Measurements from ENCODE around the gene PAM. TPM values are rescaled to one million over a fixed set of nuclear protein-coding genes. Genes with fewer than 3 reads are reported as not detected.
A peak's percentile ranks its signal among the peaks of the same experiment; 100 is the strongest.

The PAM gene
- total RNA-seq, 1 donor from 2014 or later, result 85.6 TPM

- TF ChIP-seq CTCF (conservative IDR thresholded peaks at IDR 0.05), result no peak
- H3K4me1 Mint-ChIP-seq, result no peaks in the 10 kb centered on the region
- DNase-seq (ENCODE audit: low read depth, low spot score), result no peak
- peaks cover 39% of the 10 kb centered on the region for H3K36me3 Mint-ChIP-seq (ENCODE audit: low read depth)
- peaks cover 19% of the 10 kb centered on the region for H3K9me3 Mint-ChIP-seq
- H3K27me3 Mint-ChIP-seq (ENCODE audit: low read depth), result no peaks in the 10 kb centered on the region
- H3K27ac Mint-ChIP-seq (ENCODE audit: unreplicated experiment), result no peak overlapping the region
- H3K4me3 Mint-ChIP-seq, result no peak overlapping the region
Measured at GRCh38 chr5:102986074-102986473, 231.0 kb downstream of the PAM start.

GRCh38 chr5:102988459-102988858 lies 233.4 kb downstream of the PAM start:
- Mint-ChIP-seq H3K9me3 (peaks cover 10% of the 10 kb centered on the region), H3K27me3 (ENCODE audit: low read depth) (no peaks in the 10 kb centered on the region), H3K27ac (ENCODE audit: unreplicated experiment) (no peak overlapping the region), H3K4me3 (no peak overlapping the region), H3K4me1 (no peaks in the 10 kb centered on the region), H3K36me3 (ENCODE audit: low read depth) (peaks cover 22% of the 10 kb centered on the region)
- no peak for TF ChIP-seq CTCF (conservative IDR thresholded peaks at IDR 0.05)
- no peak for DNase-seq (ENCODE audit: low read depth, low spot score)

- no peak for DNase-seq (ENCODE audit: low read depth, low spot score)
- Mint-ChIP-seq H3K4me1 (peaks cover 15% of the 10 kb centered on the region), H3K36me3 (ENCODE audit: low read depth) (peaks cover 10% of the 10 kb centered on the region), H3K9me3 (peaks cover 2% of the 10 kb centered on the region), H3K27ac (ENCODE audit: unreplicated experiment) (no peak overlapping the region), H3K4me3 (no peak overlapping the region), H3K27me3 (ENCODE audit: low read depth) (no peaks in the 10 kb centered on the region)
- TF ChIP-seq CTCF (conservative IDR thresholded peaks at IDR 0.05), result no peak
Measured at GRCh38 chr5:102991802-102992201, 236.7 kb downstream of the PAM start.

- H3K9me3 Mint-ChIP-seq, result peaks cover 5% of the 10 kb centered on the region
- H3K27ac Mint-ChIP-seq (ENCODE audit: unreplicated experiment), result peak overlapping the region; percentile 58
- H3K27me3 Mint-ChIP-seq (ENCODE audit: low read depth), result no peaks in the 10 kb centered on the region
- H3K36me3 Mint-ChIP-seq (ENCODE audit: low read depth), result peaks cover 11% of the 10 kb centered on the region
- H3K4me1 Mint-ChIP-seq, result peaks cover 24% of the 10 kb centered on the region
- DNase-seq (ENCODE audit: low read depth, low spot score), result no peak
- peak overlapping the region; percentile 17 for H3K4me3 Mint-ChIP-seq
- TF ChIP-seq CTCF (conservative IDR thresholded peaks at IDR 0.05), result no peak
Measured at GRCh38 chr5:102996011-102996575, 241.0 kb downstream of the PAM start.

GRCh38 chr5:102998224-102998623 lies 243.1 kb downstream of the PAM start:
- peaks cover 14% of the 10 kb centered on the region for H3K36me3 Mint-ChIP-seq (ENCODE audit: low read depth)
- no peak overlapping the region for H3K4me3 Mint-ChIP-seq
- H3K27me3 Mint-ChIP-seq (ENCODE audit: low read depth), result no peaks in the 10 kb centered on the region
- peaks cover 5% of the 10 kb centered on the region for H3K9me3 Mint-ChIP-seq
- no peak overlapping the region for H3K27ac Mint-ChIP-seq (ENCODE audit: unreplicated experiment)
- no peak for DNase-seq (ENCODE audit: low read depth, low spot score)
- H3K4me1 Mint-ChIP-seq, result peaks cover 24% of the 10 kb centered on the region
- no peak for TF ChIP-seq CTCF (conservative IDR thresholded peaks at IDR 0.05)
